ENCODE data around the gene PDE11A.

The PDE11A gene

DNA sequence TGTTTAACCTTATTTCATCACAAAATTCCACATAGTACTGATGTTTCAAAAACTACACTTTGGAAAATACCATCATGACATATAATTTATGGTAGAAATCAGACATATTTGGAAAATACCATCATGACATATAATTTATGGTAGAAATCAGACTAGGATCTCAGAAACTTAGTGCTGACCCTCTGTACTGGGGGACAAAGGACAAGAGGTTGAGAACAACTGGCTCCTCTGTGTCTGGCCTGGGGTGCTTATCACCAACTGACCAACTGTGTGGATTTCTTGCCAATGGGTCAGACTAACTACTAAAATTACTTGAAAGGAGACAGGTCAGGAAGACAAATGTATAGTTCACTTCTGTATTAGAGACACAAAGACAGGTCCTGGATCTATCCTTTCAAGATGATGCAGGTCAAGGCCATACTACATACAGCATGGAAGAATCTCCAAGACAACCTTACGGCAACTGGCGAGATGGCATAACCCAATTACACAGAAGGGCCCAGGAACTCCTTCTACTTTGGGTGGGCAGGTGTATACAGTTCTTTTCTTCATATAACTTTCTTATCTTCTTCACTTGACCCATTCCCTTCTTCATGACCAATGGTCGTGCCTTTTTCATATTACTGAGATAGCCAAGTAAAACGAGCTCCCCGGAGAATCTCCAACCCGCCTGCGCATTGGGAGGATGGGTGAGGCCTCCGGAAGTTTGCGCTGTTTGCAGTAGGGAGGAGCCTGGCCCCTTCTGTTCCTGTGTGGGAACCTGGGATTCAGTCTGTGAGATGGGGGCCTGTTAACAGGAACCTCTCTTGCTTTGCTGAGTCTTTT, 389.5 kb downstream of the PDE11A start:
- no peak for DNase-seq

GRCh38 chr2:177682006-177682405, 390.6 kb downstream of the PDE11A start:
- no peak for DNase-seq

- no peak for DNase-seq
These were observed 391.5 kb downstream of the PDE11A start for GRCh38 chr2:177680866-177681712.

GRCh38 chr2:177679611-177680605, 392.7 kb downstream of the PDE11A start:
- DNase-seq: no peak

DNA sequence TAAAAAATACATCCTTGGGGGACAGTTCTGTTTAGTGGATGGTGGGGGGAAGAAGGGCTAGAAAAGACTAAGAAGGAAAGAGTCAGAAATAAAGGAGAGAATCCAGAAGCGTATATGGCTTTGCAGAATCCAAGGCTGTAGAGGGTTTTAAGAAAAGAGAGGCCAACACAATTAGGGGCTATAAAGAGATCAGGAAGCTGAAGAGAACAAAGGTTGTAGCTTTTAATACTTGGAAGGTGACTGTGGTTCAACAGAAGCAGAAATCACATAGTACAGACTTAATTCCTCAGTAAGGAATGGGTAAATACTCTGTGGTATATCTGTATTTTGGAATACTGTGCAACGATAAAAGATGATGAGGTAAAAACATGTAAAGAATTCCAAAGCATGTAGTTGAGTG, 393.6 kb downstream of the PDE11A start:
- DNase-seq: no peak

DNA sequence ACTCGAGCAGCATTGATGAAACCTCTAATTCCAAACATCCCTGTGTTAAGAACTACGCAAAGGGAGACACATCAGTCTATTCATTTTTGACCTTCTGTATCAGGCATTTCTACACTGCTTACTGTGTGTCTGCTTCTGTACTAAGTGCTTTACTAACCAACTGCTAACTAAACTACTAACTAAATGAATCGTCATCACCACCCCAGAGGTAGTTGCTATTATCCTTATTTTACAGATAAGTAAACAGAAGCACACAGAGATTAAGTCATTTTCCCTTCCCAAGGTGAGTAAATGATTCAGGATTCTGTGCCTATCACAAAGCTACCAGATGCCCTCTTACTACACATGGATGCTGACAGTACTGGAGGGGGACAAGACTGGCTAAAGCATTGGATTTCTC, 395.9 kb downstream of the PDE11A start:
- no peak for DNase-seq

- DNase-seq: no peak
These were observed 396.8 kb downstream of the PDE11A start for GRCh38 chr2:177675825-177676224.

DNA sequence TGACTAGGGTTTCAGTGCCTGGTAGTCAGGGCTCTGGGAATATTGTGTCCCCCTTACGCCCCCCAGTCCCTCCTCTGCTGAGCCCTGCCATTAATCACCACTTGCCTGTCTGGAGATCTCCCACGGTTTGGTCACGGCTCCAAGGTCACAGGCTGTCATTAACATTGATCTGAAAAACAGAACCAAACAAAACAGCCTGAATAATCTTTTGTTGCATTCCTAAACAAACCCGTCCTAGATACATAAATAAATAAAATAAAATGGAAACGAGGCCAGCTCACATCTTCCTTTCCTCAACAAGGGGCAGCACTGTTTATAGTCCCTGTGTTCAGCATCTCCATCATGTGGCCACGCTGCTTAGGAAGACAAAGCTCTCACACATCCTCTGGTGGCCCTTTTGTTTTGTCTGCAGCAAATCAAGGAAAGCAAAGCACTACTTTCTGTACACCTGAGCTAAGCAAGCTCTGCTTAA, 397.2 kb downstream of the PDE11A start:
- DNase-seq: no peak

DNA sequence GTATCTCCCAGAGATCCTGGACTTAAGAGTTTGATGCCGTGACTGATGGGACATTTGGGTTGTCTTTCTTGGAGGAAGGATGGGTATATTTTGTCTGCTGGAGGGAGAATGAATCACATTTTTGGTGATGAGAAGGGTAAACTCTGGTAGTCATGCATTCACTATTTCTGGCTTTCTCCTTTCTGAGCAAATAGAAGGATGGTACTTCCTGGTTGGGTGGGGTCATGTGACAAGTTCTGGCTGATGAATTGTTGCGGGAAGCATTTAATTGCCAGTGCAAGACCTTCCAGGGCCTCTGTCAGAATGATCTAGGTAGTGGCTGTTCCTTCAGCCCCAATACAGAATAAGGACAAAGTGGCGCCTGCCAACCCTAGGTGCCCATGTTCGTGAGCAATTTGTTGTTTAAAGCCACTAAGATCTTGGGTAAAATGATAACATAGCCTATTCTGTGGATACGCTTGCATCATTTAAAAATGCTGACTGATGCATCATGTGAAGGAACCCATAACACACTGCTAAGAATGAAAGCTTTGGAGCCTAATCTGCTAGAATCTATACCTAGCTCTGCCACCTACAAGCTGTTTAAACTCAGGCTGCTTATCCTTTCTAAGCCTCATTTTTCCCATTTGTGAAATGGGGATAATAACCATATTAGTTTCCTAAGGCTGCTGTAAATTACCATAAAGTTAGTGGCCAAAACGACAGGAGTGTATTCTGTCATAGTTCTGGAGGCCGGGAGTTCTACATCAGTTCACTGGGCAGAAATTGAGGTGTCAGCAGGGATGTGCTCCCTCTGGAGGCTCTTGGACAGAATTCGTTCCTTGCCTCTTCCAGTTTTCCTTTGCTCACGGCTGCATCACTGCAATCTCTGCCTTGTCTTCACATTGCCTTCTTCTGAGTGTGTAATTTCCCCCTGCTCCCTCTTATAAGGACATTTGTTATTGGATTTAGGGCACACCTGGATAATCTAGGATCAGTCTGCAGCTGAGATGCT, 398.7 kb downstream of the PDE11A start:
- no peak for DNase-seq

GRCh38 chr2:177671662-177672061, 400.9 kb downstream of the PDE11A start:
- DNase-seq: no peak

GRCh38 chr2:177670791-177671535, 401.6 kb downstream of the PDE11A start:
- no peak for DNase-seq

DNA sequence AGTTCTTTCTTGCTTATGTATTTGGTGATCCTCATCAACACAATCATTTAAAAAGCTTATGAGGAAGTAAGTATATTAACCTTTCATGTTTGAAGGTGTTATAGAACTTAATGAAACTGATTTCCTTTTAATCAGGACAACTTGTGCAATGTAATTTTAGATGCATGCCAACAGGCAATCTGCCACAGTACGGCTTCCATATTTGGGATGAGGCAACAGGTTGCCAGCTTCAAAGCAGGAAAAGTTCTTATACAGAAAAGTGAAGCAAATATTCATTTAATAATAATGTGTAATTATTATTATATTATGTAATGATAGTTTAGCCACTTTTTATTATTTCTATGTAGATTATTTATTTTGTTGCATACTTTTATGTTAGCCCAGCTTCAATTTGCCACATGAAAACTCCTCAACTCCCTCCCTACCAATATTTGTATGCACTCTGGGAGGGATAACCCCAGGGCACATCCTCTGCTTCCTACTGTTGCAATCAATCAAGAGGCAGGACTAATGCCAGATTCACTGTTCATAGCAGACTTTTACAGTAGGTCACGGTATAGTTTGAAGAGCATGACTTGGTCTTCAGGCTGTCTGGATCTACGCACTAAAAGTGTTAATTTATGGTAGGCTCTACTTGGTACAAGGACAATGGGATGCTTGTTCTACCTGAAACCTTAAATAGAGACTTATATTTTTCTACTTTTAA, 402.8 kb downstream of the PDE11A start:
- DNase-seq: no peak

DNA sequence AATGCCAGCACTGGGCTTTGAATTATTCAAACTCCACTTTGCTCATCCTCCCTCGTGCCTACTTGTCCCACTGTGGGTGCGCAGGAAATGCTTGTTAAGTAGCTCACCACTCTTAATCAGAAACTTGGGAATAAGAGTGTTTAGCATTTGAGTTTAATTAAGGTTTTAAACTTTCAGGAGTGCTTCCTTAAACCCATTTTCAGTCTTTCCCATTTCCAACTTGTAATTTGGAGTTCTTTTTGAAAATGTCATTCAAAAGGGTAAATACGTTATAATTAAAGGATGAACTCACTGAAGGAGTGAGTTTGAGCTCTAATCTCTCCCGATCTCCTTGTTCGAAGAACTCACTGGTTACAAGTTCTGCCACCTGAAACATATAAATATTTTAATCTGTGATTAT, 403.4 kb downstream of the PDE11A start:
- DNase-seq: no peak

DNA sequence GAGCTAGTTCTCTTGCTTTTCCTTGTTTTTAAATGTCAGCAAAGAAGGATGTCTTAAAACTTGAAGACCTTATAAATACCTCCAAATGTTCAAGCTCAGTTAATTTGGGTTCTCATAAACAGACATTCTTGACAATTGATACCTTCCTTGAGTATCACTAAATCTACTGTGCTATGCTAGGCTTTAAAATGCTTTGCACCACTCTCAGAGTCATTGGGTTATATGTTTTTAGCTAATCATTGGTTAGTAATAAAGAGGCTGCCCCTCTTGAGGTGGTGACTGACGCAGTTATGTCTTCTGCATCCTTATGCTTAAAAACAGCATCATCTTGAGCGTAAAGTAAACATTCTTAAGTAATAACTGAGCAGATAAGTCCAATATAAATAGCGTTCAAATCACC, 404.0 kb downstream of the PDE11A start:
- no peak for DNase-seq

DNA sequence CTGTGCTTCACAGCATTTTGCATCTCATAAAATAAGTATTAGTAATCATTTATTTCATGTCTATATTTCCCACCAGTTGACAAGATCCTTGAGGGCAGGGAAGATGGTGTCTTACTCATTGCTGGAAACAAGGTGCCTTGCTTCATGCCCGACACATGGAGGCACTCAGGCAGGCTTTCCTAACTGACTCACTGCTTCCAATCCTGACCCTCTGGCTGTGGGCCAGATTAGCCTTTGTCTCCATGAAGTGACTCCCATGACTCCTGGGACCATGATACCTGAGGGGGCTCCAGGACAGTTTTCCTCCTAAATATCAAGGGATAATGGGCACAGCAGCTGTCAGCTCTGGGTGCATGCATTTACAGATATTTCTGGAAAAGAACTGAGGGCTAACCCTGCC, 405.0 kb downstream of the PDE11A start:
- no peak for DNase-seq

- DNase-seq: no peak
These were observed 406.2 kb downstream of the PDE11A start for GRCh38 chr2:177666408-177666807.

GRCh38 chr2:177665948-177666347, 406.6 kb downstream of the PDE11A start:
- no peak for DNase-seq

DNA sequence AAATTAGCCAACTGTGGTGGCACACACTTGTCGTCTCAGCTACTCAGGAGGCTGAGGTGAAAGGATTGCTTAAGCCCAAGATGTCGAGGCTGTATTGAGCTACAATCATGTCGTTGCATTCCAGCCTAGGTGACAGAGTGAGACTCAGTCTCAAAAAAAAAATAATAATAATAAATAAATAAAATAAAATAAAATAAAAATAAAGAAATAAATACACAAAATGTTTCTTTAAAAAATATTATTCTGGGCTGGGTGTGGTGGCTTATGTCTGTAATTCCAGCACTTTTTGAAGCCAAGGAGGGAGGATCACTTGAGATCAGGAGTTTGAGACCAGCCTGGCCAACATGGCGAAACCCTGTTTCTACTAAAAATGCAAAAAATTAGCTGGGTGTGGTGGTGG, 407.2 kb downstream of the PDE11A start:
- no peak for DNase-seq

DNA sequence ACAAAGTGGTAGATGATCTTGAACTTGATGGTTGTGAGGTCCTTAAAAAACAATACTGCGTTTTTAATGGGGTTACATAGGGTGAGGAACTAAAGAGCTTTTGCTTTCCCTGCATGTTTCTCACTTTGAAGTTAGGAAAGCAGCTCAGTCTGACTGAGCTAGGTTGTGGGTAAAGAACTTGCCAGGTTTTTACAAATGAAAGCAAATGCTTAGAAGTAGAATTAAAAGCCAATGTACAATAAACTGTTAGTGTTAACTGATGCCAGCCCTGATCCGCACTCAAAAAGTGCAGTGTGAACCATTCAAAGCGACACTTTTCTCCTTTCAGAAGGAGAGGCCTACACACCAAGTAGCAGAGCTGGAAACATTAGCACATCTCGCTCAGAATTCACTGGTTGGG, 409.7 kb downstream of the PDE11A start:
- DNase-seq: no peak

DNA sequence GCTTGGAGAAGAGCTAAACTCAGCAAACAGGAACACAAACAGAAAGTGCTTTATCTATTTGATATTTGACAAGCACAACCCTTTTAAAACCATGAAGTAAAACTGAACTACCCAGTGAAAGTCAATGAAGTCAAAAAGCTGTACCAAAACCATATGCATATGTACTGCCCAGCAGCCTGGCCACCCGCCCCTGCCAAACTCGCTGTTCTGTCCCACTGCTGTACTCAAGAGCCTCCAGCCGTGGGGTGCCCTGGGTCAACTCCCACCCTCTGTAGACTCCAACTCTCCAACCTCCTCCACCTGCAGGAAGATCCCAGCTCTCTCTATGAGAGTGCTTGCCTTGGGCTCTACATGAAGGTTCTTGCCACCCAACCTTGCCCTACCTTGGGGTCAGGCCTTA, 411.8 kb downstream of the PDE11A start:
- no peak for DNase-seq

Measured in inflammatory macrophage treated with lipopolysaccharide for 1 hour (primary cell).